Germinal center (tissue), 1 donor: ENCODE data around the gene RNF212B.

ENCODE experiments used
- DNase-seq: peaks from one replicate; pipeline ENCODE4 v3.0.0; 2012; ENCODE audit warnings: mixed read lengths, low spot score

RNF212B gene

GRCh38 chr14:23296012-23296777 lies 58.5 kb downstream of the RNF212B start:
- DNase-seq: no peak

GRCh38 chr14:23297096-23297495 lies 59.4 kb downstream of the RNF212B start:
- DNase-seq: no peak

- DNase-seq: no peak
Measured at GRCh38 chr14:23297611-23298277, 60.0 kb downstream of the RNF212B start.

GRCh38 chr14:23299211-23299957 lies 61.6 kb downstream of the RNF212B start:
- no peak for DNase-seq

- DNase-seq: no peak
Measured at GRCh38 chr14:23299986-23300686, 62.4 kb downstream of the RNF212B start.

GRCh38 chr14:23300687-23301223 lies 63.0 kb downstream of the RNF212B start:
- no peak for DNase-seq

- peak; percentile 97 for DNase-seq
Measured at GRCh38 chr14:23301288-23301968, 63.7 kb downstream of the RNF212B start.

- no peak for DNase-seq
Measured at GRCh38 chr14:23301969-23302289, 64.2 kb downstream of the RNF212B start.

- peak; percentile 83 for DNase-seq
Measured at GRCh38 chr14:23302290-23303225, 64.8 kb downstream of the RNF212B start, which contains the start of gene PPP1R3E. TSS of gene PPP1R3E (minus strand) at chr14:23302859. CDS start at chr14:23302576, 283 bp downstream.

GRCh38 chr14:23306412-23307145 lies 68.8 kb downstream of the RNF212B start, which contains the start of gene BCL2L2:
TSS of gene BCL2L2 (plus strand) at chr14:23306833. CDS start at chr14:23307768, 935 bp downstream.
- DNase-seq: peak; percentile 44

- DNase-seq: no peak
Measured at GRCh38 chr14:23307146-23307530, 69.4 kb downstream of the RNF212B start.

GRCh38 chr14:23307687-23308644 lies 70.2 kb downstream of the RNF212B start:
- no peak for DNase-seq

- DNase-seq: no peak
Measured at GRCh38 chr14:23308721-23309445, 71.1 kb downstream of the RNF212B start.

- DNase-seq: no peak
Measured at GRCh38 chr14:23310546-23310945, 72.8 kb downstream of the RNF212B start.

GRCh38 chr14:23316300-23316699 lies 78.6 kb downstream of the RNF212B start:
- no peak for DNase-seq

- DNase-seq: no peak
Measured at GRCh38 chr14:23319746-23320583, 82.2 kb downstream of the RNF212B start.
